HUDEP-2 (cell line): ENCODE results near the gene APEX2.
A peak's percentile ranks its signal among the peaks of the same experiment; 100 is the strongest.
"Not testable (repeated sequence)": the region's sequence is repeated elsewhere in the genome, so short reads cannot be mapped to it uniquely, and the experiment has no call there.

Experiments
- DNase-seq, 76 experiments: peaks; one replicate each; lab custom pipeline; 2025; ENCODE audit not compliant: unreplicated experiment in 76 of 76; lab: John Stamatoyannopoulos, UW

The APEX2 gene

GRCh38 chrX:54999717-55000598, at the start of gene APEX2:
Gene APEX2, plus strand, starts transcription at chrX:55000363. Its CDS starts 60 bp downstream, at chrX:55000423.
- DNase-seq: peak; percentile 2 to 88 (median 79)

- no peak for DNase-seq
Measured at GRCh38 chrX:54950730-54951375, 49.3 kb upstream of the APEX2 start.

GRCh38 chrX:54961750-54962149, 38.4 kb upstream of the APEX2 start:
- no peak for DNase-seq

GRCh38 chrX:54964766-54965497, 35.2 kb upstream of the APEX2 start:
- DNase-seq: no peak

- DNase-seq: no peak
Measured at GRCh38 chrX:54977387-54977786, 22.8 kb upstream of the APEX2 start.

- no peak for DNase-seq
Measured at GRCh38 chrX:54978448-54978847, 21.7 kb upstream of the APEX2 start.

- no peak for DNase-seq
Measured at GRCh38 chrX:54979432-54979831, 20.7 kb upstream of the APEX2 start.

- DNase-seq: no peak
Measured at GRCh38 chrX:54980334-54980733, 19.8 kb upstream of the APEX2 start.

- DNase-seq: not testable (repeated sequence)
Measured at GRCh38 chrX:54983306-54983705, 16.9 kb upstream of the APEX2 start.

GRCh38 chrX:54991706-54992105, 8.5 kb upstream of the APEX2 start:
- DNase-seq: no peak

GRCh38 chrX:54992911-54993622, 7.1 kb upstream of the APEX2 start:
- DNase-seq: peak in 2 of 76 experiments; percentile 2 to 7

- DNase-seq: no peak
Measured at GRCh38 chrX:54994099-54994498, 6.1 kb upstream of the APEX2 start, which contains the start of gene PFKFB1. Gene PFKFB1, minus strand, starts transcription at chrX:54994188. Its CDS starts 181 bp downstream, at chrX:54994007.

GRCh38 chrX:54994668-54995351, 5.4 kb upstream of the APEX2 start:
- no peak for DNase-seq

- no peak for DNase-seq
Measured at GRCh38 chrX:54995621-54996020, 4.5 kb upstream of the APEX2 start.

- no peak for DNase-seq
Measured at GRCh38 chrX:55004231-55004630, 4.1 kb downstream of the APEX2 start.

GRCh38 chrX:55005256-55005655, 5.1 kb downstream of the APEX2 start:
- DNase-seq: no peak

- no peak for DNase-seq
Measured at GRCh38 chrX:55006827-55007621, 6.9 kb downstream of the APEX2 start.

GRCh38 chrX:55007656-55008055, 7.5 kb downstream of the APEX2 start:
- DNase-seq: no peak
